Gastrocnemius medialis (tissue), 4 donors: ENCODE results near the gene RPS6KA2. TPM values are rescaled to one million over a fixed set of nuclear protein-coding genes. Genes with fewer than 3 reads are reported as not detected.

Experiments
- ATAC-seq, 2 donors: fragments of 150-250 bp; one replicate each; pipeline ENCODE4 v1.9.1; 2016
- DNase-seq, 2 donors: peaks; one replicate each; pipeline ENCODE4 v3.0.0-alpha.2; 2019
- H3K27ac ChIP-seq, 4 donors: fragments of 200-600 bp; sonication (generic); 1 replicate in 1 of 4; 2 replicates in 3 of 4; pipeline ENCODE4 v1.5.1; 2016 to 2018; ENCODE audit warnings: mild to moderate bottlenecking in 2 of 4, moderate library complexity in 1 of 4
- H3K27me3 ChIP-seq, 3 donors: fragments of 200-600 bp; sonication (generic) in 2 of 3; 1 replicate in 1 of 3; 2 replicates in 2 of 3; pipeline versions ENCODE4 v1.5.1 to v1.6.0; 2016 to 2019; ENCODE audit warnings: mild to moderate bottlenecking in 1 of 3, moderate library complexity in 1 of 3
- H3K36me3 ChIP-seq, 2 donors: fragments of 200-600 bp; sonication (generic) in 1 of 2; one replicate each; pipeline ENCODE4 v1.5.1; 2017 to 2018
- H3K4me1 ChIP-seq, 2 donors: fragments of 200-600 bp; sonication (generic) in 1 of 2; one replicate each; pipeline ENCODE4 v1.5.1; 2016 to 2017; ENCODE audit warnings: mild to moderate bottlenecking in 2 of 2
- H3K4me3 ChIP-seq, 4 donors: fragments of 200-600 bp; sonication (generic) in 3 of 4; 1 replicate in 1 of 4; 2 replicates in 3 of 4; pipeline ENCODE4 v1.5.1; 2016 to 2019; ENCODE audit warnings: mild to moderate bottlenecking in 2 of 4
- H3K9me3 ChIP-seq, 3 donors: fragments of 200-600 bp; sonication (generic) in 2 of 3; 1 replicate in 1 of 3; 2 replicates in 2 of 3; pipeline ENCODE4 v1.5.1; 2016 to 2019
- POLR2A ChIP-seq, 2 donors: fragments of 450-650 bp; IDR thresholded peaks; one replicate each; pipeline ENCODE4 v1.6.1; 2017; ENCODE audit warnings: antibody characterized with exemption in 2 of 2, mild to moderate bottlenecking in 2 of 2, moderate library complexity in 2 of 2
- in situ Hi-C, 4 donors: fragments of 200-750 bp; cut with MboI; loops; one replicate each; pipeline versions ENCODE4 v1.15.0 to v1.8.0; 2017; ENCODE audit warnings: low sequenced_read_pairs in 4 of 4
- intact Hi-C: fragments of 100-400 bp; cut with DNase I; formaldehyde crosslinking; loops from one replicate; pipeline ENCODE4 v1.15.1; 2023; ENCODE audit warnings: low total_unique reads
- total RNA-seq, 4 donors: library from RNA; depleted of rRNA; stranded (reverse); fragments of >200 nt; gene quantifications; one replicate each; pipeline versions ENCODE4 v1.1.0 to v1.2.3, GENCODE V29; 2016
- TF ChIP-seq, protein P1 (sequence below), 5 experiments: fragments of 450-650 bp in 3 of 5; fragments of 200-600 bp in 2 of 5; sonication (generic) in 2 of 5; IDR thresholded peaks in 4 of 5; conservative IDR thresholded peaks in 1 of 5; 1 replicate in 4 of 5; 2 replicates in 1 of 5; pipeline ENCODE4 v1.5.1; 2016 to 2019; ENCODE audit warnings: antibody characterized with exemption in 5 of 5, mild to moderate bottlenecking in 3 of 5, moderate library complexity in 3 of 5

Gene RPS6KA2
- total RNA-seq, 4 donors from 2014 or later, result 18.7 to 35.7 (median 27.4) TPM

GRCh38 chr6:166579237-166579850, 47.7 kb downstream of the RPS6KA2 start:
- no peaks in the 10 kb centered on the region for H3K9me3 ChIP-seq
- peaks cover 5 to 22% of the 10 kb centered on the region in 2 donors for H3K4me1 ChIP-seq
- TF ChIP-seq POLR2A (IDR thresholded peaks at IDR 0.05), result no peak
- TF ChIP-seq, protein P1, sequence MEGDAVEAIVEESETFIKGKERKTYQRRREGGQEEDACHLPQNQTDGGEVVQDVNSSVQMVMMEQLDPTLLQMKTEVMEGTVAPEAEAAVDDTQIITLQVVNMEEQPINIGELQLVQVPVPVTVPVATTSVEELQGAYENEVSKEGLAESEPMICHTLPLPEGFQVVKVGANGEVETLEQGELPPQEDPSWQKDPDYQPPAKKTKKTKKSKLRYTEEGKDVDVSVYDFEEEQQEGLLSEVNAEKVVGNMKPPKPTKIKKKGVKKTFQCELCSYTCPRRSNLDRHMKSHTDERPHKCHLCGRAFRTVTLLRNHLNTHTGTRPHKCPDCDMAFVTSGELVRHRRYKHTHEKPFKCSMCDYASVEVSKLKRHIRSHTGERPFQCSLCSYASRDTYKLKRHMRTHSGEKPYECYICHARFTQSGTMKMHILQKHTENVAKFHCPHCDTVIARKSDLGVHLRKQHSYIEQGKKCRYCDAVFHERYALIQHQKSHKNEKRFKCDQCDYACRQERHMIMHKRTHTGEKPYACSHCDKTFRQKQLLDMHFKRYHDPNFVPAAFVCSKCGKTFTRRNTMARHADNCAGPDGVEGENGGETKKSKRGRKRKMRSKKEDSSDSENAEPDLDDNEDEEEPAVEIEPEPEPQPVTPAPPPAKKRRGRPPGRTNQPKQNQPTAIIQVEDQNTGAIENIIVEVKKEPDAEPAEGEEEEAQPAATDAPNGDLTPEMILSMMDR (IDR thresholded peaks at IDR 0.05 in 4 of 5, conservative IDR thresholded peaks at IDR 0.05 in 1 of 5), result no peak
- no peak overlapping the region for H3K4me3 ChIP-seq
- ATAC-seq (no peak), DNase-seq (no peak)
- in situ Hi-C loops (loop anchor here in 1 of 4 donors (10.0 kb wide), 1 partner anchor 45 kb away; the partner anchor contains the start of gene RPS6KA2), intact Hi-C loops (no loop called here)
- no peaks in the 10 kb centered on the region for H3K36me3 ChIP-seq
- H3K27me3 ChIP-seq, result no peaks in the 10 kb centered on the region
- H3K27ac ChIP-seq, result peak overlapping the region in 1 of 4 donors; percentile 29

GRCh38 chr6:166578536-166579236, 48.4 kb downstream of the RPS6KA2 start:
- in situ Hi-C loops (loop anchor here in 1 of 4 donors (10.0 kb wide), 1 partner anchor 46 kb away; the partner anchor contains the start of gene RPS6KA2), intact Hi-C loops (no loop called here)
- peaks cover 5 to 23% of the 10 kb centered on the region in 2 donors for H3K4me1 ChIP-seq
- ATAC-seq, result no peak
- no peaks in the 10 kb centered on the region for H3K27me3 ChIP-seq
- H3K36me3 ChIP-seq, result no peaks in the 10 kb centered on the region
- H3K27ac ChIP-seq, result no peak overlapping the region
- no peak for DNase-seq
- H3K4me3 ChIP-seq, result no peak overlapping the region
- H3K9me3 ChIP-seq, result no peaks in the 10 kb centered on the region
- no peak for TF ChIP-seq POLR2A (IDR thresholded peaks at IDR 0.05)
- TF ChIP-seq, protein P1 (IDR thresholded peaks at IDR 0.05 in 4 of 5, conservative IDR thresholded peaks at IDR 0.05 in 1 of 5), result no peak

GRCh38 chr6:166575205-166575604, 51.8 kb downstream of the RPS6KA2 start:
- intact Hi-C loops (loop anchor here (1.0 to 2.0 kb wide), 2 partner anchors 52 to 116 kb away; partner anchors contain the start of gene RPS6KA2), in situ Hi-C loops (loop anchor here in 1 of 4 donors (10.0 kb wide), 1 partner anchor 50 kb away; the partner anchor contains the start of gene RPS6KA2)
- DNase-seq (peak; percentile 86 to 90), ATAC-seq (peak; percentile 97 to 100)
- Histone ChIP-seq H3K36me3 (no peaks in the 10 kb centered on the region), H3K27me3 (no peaks in the 10 kb centered on the region), H3K9me3 (no peaks in the 10 kb centered on the region), H3K4me1 (peaks cover 5 to 36% of the 10 kb centered on the region in 2 donors), H3K27ac (peak overlapping the region; percentile 70 to 87 (median 80)), H3K4me3 (peak overlapping the region in 3 of 4 donors; percentile 6 to 10 (median 9))
- peak; percentile 49 to 56 for TF ChIP-seq POLR2A (IDR thresholded peaks at IDR 0.05)
- TF ChIP-seq, protein P1 (IDR thresholded peaks at IDR 0.05 in 4 of 5, conservative IDR thresholded peaks at IDR 0.05 in 1 of 5), result no peak

DNA sequence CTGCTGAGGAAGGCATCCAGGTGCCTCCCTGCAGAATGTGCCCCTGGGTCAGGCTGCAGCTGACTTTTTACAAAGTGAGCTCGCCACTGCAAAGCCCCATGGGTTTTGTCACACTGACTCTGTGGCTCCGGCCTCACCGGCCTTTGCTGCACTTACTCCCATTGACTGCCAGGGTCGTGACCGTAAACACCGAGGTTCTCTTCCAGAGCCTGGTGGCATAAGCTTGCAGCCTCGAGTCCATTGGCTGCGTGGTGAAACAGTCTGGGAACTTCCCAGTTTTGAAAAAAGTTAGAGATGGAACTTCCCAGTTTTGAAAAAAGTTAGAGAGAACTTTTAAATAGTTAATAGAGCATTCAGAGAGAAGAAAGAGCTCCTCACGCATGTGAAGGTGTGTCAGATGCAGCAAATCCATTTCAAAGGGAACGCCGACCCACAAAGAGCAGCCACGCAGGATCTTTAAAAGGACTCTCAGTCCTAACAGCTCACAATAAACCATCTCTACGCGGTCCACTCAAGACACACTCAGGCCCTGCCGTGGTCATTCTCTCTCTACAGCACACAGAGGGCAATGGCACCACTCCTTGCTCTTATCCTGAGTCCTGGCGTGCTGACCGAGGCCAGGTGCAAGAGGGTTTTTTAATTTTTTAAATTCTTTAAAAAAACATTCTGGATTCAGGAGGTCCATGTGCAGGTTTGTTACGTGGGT, 53.4 kb downstream of the RPS6KA2 start:
- no peak overlapping the region for H3K4me3 ChIP-seq
- H3K9me3 ChIP-seq, result no peaks in the 10 kb centered on the region
- peaks cover 5 to 27% of the 10 kb centered on the region in 2 donors for H3K4me1 ChIP-seq
- TF ChIP-seq, protein P1 (IDR thresholded peaks at IDR 0.05 in 4 of 5, conservative IDR thresholded peaks at IDR 0.05 in 1 of 5), result no peak
- peak overlapping the region in 1 of 4 donors; percentile 87 for H3K27ac ChIP-seq
- intact Hi-C loops (loop anchor here (2.0 kb wide), 1 partner anchor 53 kb away; the partner anchor contains the start of gene RPS6KA2), in situ Hi-C loops (loop anchor here in 1 of 4 donors (10.0 kb wide), 1 partner anchor 51 kb away; the partner anchor contains the start of gene RPS6KA2)
- DNase-seq (no peak), ATAC-seq (no peak)
- H3K27me3 ChIP-seq, result no peaks in the 10 kb centered on the region
- H3K36me3 ChIP-seq, result no peaks in the 10 kb centered on the region
